Measurements from ENCODE around the gene PIGR. TPM values are rescaled to one million over a fixed set of nuclear protein-coding genes. Genes with fewer than 3 reads are reported as not detected.
A peak's percentile ranks its signal among the peaks of the same experiment; 100 is the strongest.

PIGR gene
- total RNA-seq, 1 donor from 2014 or later: 1.00 TPM

DNA sequence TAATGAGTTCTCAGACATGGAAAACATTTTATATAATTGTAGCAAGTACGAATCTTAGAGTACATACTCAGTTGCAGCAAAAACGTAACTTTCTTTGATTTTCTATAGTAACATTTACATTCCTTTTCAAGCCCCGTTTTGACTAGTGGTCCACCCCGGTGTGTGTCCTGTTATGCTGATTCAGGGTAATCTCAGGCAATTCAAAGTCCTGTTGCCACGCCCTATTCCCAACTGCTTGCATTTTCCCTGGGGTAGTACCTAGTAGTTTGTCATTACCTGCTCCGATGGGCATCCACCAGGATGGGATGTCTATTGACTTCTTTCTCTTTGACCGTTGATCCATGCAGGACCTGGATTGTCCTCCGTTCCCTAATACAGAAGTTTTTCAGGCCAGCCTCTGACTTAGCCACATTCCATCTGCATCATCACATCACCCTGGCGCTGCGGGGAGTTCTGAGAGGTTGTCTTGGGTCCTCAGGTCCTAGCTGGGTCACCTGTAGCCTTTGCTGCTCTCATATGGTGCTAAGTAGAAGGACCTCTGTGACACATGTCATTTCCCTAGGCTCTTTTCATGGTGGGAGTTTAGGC is 39.0 kb upstream of the PIGR start:
- POLR2A ChIA-PET: no interaction called here
- no peak for DNase-seq
- Mint-ChIP-seq H3K9me3 (no peaks in the 10 kb centered on the region), H3K27me3 (peaks cover 5% of the 10 kb centered on the region), H3K36me3 (ENCODE audit: low read depth) (no peaks in the 10 kb centered on the region), H3K4me1 (no peaks in the 10 kb centered on the region), H3K4me3 (no peak overlapping the region), H3K27ac (no peak overlapping the region)
- CTCF ChIA-PET: interaction anchor here (6.4 to 6.8 kb wide), 2 partner anchors 73 to 353 kb away, joined by 79 to 125 read pairs; partner anchors contain the start of gene DYRK3
- ATAC-seq (ENCODE audit: low read depth): no peak
- intact Hi-C loops (cut with micrococcal nuclease): no loop called here
- TF ChIP-seq, protein P1, sequence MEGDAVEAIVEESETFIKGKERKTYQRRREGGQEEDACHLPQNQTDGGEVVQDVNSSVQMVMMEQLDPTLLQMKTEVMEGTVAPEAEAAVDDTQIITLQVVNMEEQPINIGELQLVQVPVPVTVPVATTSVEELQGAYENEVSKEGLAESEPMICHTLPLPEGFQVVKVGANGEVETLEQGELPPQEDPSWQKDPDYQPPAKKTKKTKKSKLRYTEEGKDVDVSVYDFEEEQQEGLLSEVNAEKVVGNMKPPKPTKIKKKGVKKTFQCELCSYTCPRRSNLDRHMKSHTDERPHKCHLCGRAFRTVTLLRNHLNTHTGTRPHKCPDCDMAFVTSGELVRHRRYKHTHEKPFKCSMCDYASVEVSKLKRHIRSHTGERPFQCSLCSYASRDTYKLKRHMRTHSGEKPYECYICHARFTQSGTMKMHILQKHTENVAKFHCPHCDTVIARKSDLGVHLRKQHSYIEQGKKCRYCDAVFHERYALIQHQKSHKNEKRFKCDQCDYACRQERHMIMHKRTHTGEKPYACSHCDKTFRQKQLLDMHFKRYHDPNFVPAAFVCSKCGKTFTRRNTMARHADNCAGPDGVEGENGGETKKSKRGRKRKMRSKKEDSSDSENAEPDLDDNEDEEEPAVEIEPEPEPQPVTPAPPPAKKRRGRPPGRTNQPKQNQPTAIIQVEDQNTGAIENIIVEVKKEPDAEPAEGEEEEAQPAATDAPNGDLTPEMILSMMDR (IDR thresholded peaks at IDR 0.05): no peak

DNA sequence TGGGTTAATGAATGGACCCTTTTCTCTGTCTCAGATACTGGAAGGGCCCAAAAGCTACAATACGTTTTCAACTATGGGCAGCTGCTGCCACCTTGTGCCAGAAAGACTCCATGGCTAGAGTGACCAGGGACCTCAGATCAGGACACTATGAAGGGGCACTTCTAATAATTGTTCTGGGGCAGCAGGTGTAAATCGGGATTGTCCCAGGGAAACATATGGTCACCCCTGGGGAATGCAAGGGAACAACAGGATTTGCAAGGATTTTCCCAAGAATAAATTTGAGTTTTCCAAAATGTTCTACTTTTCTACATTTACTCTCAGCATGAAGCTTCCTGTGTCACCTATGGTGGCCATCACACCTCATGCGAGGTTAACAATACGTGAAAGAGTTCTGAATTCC is 36.0 kb upstream of the PIGR start:
- Mint-ChIP-seq H3K27ac (no peak overlapping the region), H3K27me3 (peaks cover 5% of the 10 kb centered on the region), H3K4me3 (no peak overlapping the region), H3K4me1 (no peaks in the 10 kb centered on the region), H3K36me3 (ENCODE audit: low read depth) (no peaks in the 10 kb centered on the region), H3K9me3 (no peaks in the 10 kb centered on the region)
- POLR2A ChIA-PET: interaction anchor here (0.7 to 1.5 kb wide), 6 partner anchors 57 to 347 kb away, joined by 3 to 9 read pairs (median 4); partner anchors contain the start of genes DYRK3 and FCMR
- ATAC-seq (ENCODE audit: low read depth): peak; percentile 91
- intact Hi-C loops (cut with micrococcal nuclease): loop anchor here (1.0 to 5.0 kb wide), 13 partner anchors 47 to 520 kb away; partner anchors contain the start of gene IL20
- CTCF ChIA-PET: interaction anchor here (0.7 to 6.8 kb wide), 54 partner anchors 9 to 520 kb away, joined by 3 to 125 read pairs (median 5); partner anchors contain the start of genes DYRK3 and FCMR
- DNase-seq: peak; percentile 52
- TF ChIP-seq, protein P1 (IDR thresholded peaks at IDR 0.05): no peak

DNA sequence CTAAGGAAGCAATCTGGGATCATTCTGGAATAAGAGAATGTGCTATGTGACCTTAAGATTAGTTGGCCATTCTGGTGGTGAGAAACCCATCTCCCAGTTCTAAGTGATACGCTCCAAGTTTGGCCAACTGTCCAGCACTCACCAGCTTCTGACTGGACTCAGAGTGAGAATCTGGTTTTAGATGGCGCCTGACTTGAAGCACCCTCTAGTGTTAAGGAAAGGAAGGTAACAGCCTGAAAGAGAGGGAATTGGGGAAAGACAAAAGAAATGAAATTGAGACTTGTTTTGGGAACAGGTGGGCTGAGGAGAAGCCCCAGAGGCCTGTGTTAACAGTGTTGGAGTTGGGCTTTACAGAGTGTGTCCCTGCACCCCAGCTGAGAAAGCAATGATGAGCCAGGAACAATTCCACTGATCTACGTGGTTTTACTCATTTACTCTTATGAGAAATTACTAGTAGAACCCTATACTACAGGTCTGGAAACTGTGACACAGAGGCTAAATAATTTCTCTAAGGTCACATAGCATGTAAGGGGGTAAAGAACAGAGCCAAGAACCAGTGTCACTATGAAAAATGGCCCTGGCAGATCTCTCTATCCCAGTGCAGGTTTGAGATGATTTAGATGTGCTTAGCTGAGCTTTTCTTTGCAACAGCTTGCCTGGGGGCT is 33.2 kb upstream of the PIGR start:
- no peaks in the 10 kb centered on the region for H3K36me3 Mint-ChIP-seq (ENCODE audit: low read depth)
- POLR2A ChIA-PET: no interaction called here

DNA sequence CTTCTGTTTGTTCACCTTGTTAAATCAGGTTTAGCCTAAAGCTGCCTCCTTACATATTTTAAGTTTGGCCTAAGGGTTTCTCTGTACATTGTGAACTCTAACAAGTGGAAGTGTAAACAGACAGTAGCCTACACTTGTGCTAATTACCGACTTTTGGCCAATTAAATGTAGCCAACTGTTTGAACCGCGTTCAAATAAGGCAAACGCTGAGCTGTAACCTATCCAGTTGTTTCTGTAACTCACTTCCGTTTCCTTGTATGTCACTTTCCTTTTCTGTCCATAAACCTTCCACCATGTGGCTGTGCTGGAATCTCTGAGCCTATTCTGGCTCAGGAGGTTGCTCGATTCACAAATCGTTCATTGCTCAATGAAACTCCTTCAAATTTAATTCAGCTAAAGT is 32.0 kb upstream of the PIGR start:
- ATAC-seq (ENCODE audit: low read depth) (no peak), DNase-seq (no peak)
- intact Hi-C loops (cut with micrococcal nuclease): no loop called here
- CTCF ChIA-PET: interaction anchor here (0.7 to 6.8 kb wide), 2 partner anchors 314 to 346 kb away, joined by 3 to 125 read pairs; partner anchors contain the start of gene DYRK3
- Mint-ChIP-seq H3K4me1 (no peaks in the 10 kb centered on the region), H3K36me3 (ENCODE audit: low read depth) (no peaks in the 10 kb centered on the region), H3K9me3 (no peaks in the 10 kb centered on the region), H3K4me3 (no peak overlapping the region), H3K27me3 (peaks cover under 1% of the 10 kb centered on the region), H3K27ac (no peak overlapping the region)
- TF ChIP-seq, protein P1 (IDR thresholded peaks at IDR 0.05): no peak
- POLR2A ChIA-PET: no interaction called here

More for the DNA sequence above, 33.2 kb upstream of the PIGR start:
- DNase-seq (no peak), ATAC-seq (ENCODE audit: low read depth) (no peak)
- H3K9me3 Mint-ChIP-seq: no peaks in the 10 kb centered on the region
- TF ChIP-seq, protein P1 (IDR thresholded peaks at IDR 0.05): no peak
- intact Hi-C loops (cut with micrococcal nuclease): loop anchor here (5.0 kb wide), 1 partner anchor 517 kb away; no protein-coding TSS in a partner anchor
- no peak overlapping the region for H3K27ac Mint-ChIP-seq
- H3K27me3 Mint-ChIP-seq: peaks cover 5% of the 10 kb centered on the region
- no peaks in the 10 kb centered on the region for H3K4me1 Mint-ChIP-seq
- no peak overlapping the region for H3K4me3 Mint-ChIP-seq
- CTCF ChIA-PET: interaction anchor here (0.7 to 6.8 kb wide), 10 partner anchors 45 to 347 kb away, joined by 3 to 125 read pairs (median 32); partner anchors contain the start of genes DYRK3 and IL20

DNA sequence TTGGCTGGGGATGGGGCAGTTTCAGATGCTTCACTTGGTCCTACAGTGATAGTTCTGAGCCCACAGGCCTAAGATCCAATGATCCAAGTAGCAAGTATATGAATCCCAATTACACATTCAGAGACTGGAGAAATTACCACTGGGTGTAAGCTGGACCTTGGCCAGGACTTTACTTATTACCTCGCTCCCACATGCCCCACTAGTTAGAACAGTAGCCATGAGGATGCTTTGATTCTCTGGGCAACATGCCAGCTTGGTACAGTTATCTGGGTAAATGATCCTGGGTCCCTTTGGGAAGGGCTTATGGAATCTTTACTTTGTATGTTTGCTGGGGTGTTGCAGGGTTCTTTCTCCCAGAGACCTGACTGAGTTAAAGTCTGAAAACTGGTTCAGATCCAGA is 29.0 kb upstream of the PIGR start:
- no peak for ATAC-seq (ENCODE audit: low read depth)
- Mint-ChIP-seq H3K9me3 (no peaks in the 10 kb centered on the region), H3K27ac (no peak overlapping the region), H3K36me3 (ENCODE audit: low read depth) (no peaks in the 10 kb centered on the region), H3K27me3 (peaks cover 2% of the 10 kb centered on the region), H3K4me3 (no peak overlapping the region), H3K4me1 (peaks cover 3% of the 10 kb centered on the region)
- TF ChIP-seq, protein P1 (IDR thresholded peaks at IDR 0.05): no peak
- POLR2A ChIA-PET: no interaction called here
- intact Hi-C loops (cut with micrococcal nuclease): no loop called here
- CTCF ChIA-PET: no interaction called here
- no peak for DNase-seq
